ENCODE data around the gene C1orf174. TPM values are rescaled to one million over a fixed set of nuclear protein-coding genes. Genes with fewer than 3 reads are reported as not detected.

Gene C1orf174
- total and polyA plus RNA-seq, 2 donors, result 19.3 to 23.1 TPM

DNA sequence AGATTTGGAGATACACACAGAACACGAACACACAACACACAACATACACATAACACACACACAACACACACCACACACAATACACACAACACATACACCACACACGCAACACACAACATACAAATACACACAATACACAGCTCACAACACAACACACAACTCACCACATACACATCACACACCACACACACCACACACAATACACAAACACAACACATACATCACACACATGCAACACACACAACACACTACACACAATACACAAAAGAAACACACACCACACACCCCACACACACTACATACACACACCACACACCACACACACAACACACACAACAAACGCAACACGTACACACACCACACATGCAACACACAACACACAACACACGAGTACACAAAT lies 29.1 kb upstream of the C1orf174 start:
- Histone ChIP-seq H3K4me3 (ENCODE audit: low read length in 2 of 2) (no peak overlapping the region), H3K4me1 (ENCODE audit: control insufficient read depth in 2 of 2, insufficient read depth in 2 of 2, low read length in 2 of 2) (no peaks in the 10 kb centered on the region), H3K36me3 (ENCODE audit: control insufficient read depth in 2 of 2, insufficient read depth in 2 of 2, low read length in 1 of 2) (no peaks in the 10 kb centered on the region), H3K27me3 (ENCODE audit: control insufficient read depth in 2 of 2, insufficient read depth in 1 of 2, low read length in 1 of 2) (no peaks in the 10 kb centered on the region), H3K27ac (ENCODE audit: low read depth in 1 of 2, low read length in 1 of 2) (no peak overlapping the region), H3K9me3 (ENCODE audit: control insufficient read depth in 2 of 2, insufficient read depth in 1 of 2, low read length in 1 of 2) (no peaks in the 10 kb centered on the region)
- no peak for DNase-seq (ENCODE audit: low read depth in 6 of 9, low spot score in 9 of 9)
- 85% methylated on average over 5 of the region's 5 CpGs for WGBS

DNA sequence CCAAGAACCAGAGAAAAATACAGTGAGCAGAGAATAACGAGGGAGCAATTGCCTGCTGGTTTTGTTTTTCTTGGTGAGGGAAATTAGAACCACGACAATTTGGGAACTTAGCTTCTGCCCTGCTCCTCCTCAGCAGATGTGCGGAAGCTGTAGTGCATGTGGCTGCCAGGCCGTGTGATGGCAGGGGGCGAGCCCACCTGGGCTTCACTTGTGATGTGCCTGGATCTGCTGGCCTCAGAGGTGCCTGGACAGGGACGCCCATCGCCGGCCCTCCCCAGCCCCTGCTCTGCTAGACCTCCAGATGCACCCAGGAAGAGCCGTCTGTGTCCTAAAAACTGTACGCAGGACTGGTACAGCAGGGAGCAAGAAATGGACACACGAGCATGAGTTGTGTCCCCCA lies 28.5 kb upstream of the C1orf174 start:
- Histone ChIP-seq H3K27ac (ENCODE audit: low read depth in 1 of 2, low read length in 1 of 2) (no peak overlapping the region), H3K27me3 (ENCODE audit: control insufficient read depth in 2 of 2, insufficient read depth in 1 of 2, low read length in 1 of 2) (no peaks in the 10 kb centered on the region), H3K4me3 (ENCODE audit: low read length in 2 of 2) (no peak overlapping the region), H3K4me1 (ENCODE audit: control insufficient read depth in 2 of 2, insufficient read depth in 2 of 2, low read length in 2 of 2) (no peaks in the 10 kb centered on the region), H3K9me3 (ENCODE audit: control insufficient read depth in 2 of 2, insufficient read depth in 1 of 2, low read length in 1 of 2) (no peaks in the 10 kb centered on the region), H3K36me3 (ENCODE audit: control insufficient read depth in 2 of 2, insufficient read depth in 2 of 2, low read length in 1 of 2) (no peaks in the 10 kb centered on the region)
- 58% methylated on average over 11 of the region's 11 CpGs for WGBS
- no peak for DNase-seq (ENCODE audit: low read depth in 6 of 9, low spot score in 9 of 9)

DNA sequence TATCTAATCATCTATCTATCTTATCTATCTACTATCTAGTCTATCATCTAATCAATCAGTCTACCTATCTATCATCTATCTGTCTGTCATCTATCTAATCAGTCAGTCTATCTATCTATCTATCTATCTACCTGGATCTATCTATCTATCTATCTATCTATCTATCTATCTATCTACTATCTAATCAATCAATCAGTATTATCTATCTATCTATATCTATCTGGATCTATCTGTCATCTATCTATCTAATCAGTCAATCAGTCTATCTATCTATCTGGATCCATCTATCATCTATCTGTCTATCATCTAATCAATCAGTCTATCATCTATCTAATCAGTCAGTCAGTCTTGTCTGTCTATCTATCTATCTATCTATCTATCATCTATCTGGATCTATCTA lies 26.9 kb upstream of the C1orf174 start:
- H3K4me1 ChIP-seq (ENCODE audit: control insufficient read depth in 2 of 2, insufficient read depth in 2 of 2, low read length in 2 of 2), result no peaks in the 10 kb centered on the region
- H3K4me3 ChIP-seq (ENCODE audit: low read length in 2 of 2), result no peak overlapping the region
- no peak overlapping the region for H3K27ac ChIP-seq (ENCODE audit: low read depth in 1 of 2, low read length in 1 of 2)
- H3K9me3 ChIP-seq (ENCODE audit: control insufficient read depth in 2 of 2, insufficient read depth in 1 of 2, low read length in 1 of 2), result no peaks in the 10 kb centered on the region
- no peak for DNase-seq (ENCODE audit: low read depth in 6 of 9, low spot score in 9 of 9)
- H3K27me3 ChIP-seq (ENCODE audit: control insufficient read depth in 2 of 2, insufficient read depth in 1 of 2, low read length in 1 of 2), result no peaks in the 10 kb centered on the region
- H3K36me3 ChIP-seq (ENCODE audit: control insufficient read depth in 2 of 2, insufficient read depth in 2 of 2, low read length in 1 of 2), result no peaks in the 10 kb centered on the region

DNA sequence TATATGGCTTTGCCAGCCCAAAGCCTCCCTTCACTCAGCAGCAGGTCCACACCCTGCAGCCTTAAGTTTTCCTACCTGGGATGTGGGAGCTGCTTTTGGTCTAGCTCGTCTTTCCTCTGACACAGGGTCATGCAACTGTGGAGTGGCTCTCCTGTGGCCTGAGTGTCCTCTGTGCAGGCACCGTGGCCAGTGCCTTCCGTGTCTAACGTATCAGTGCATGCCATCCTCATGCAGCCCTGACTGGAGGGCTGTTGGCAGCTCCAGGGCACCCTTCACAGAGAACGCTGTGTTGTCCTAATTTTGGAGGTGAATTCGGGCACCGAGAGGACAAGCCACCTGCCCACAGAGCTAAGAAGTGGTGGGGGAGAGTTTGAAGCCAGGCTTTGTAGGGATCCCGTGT lies 25.7 kb upstream of the C1orf174 start:
- Histone ChIP-seq H3K9me3 (ENCODE audit: control insufficient read depth in 2 of 2, insufficient read depth in 1 of 2, low read length in 1 of 2) (no peaks in the 10 kb centered on the region), H3K4me3 (ENCODE audit: low read length in 2 of 2) (no peak overlapping the region), H3K36me3 (ENCODE audit: control insufficient read depth in 2 of 2, insufficient read depth in 2 of 2, low read length in 1 of 2) (no peaks in the 10 kb centered on the region), H3K27me3 (ENCODE audit: control insufficient read depth in 2 of 2, insufficient read depth in 1 of 2, low read length in 1 of 2) (no peaks in the 10 kb centered on the region), H3K4me1 (ENCODE audit: control insufficient read depth in 2 of 2, insufficient read depth in 2 of 2, low read length in 2 of 2) (no peaks in the 10 kb centered on the region), H3K27ac (ENCODE audit: low read depth in 1 of 2, low read length in 1 of 2) (no peak overlapping the region)
- no peak for DNase-seq (ENCODE audit: low read depth in 6 of 9, low spot score in 9 of 9)
- WGBS, result 91% methylated on average over 8 of the region's 8 CpGs

DNA sequence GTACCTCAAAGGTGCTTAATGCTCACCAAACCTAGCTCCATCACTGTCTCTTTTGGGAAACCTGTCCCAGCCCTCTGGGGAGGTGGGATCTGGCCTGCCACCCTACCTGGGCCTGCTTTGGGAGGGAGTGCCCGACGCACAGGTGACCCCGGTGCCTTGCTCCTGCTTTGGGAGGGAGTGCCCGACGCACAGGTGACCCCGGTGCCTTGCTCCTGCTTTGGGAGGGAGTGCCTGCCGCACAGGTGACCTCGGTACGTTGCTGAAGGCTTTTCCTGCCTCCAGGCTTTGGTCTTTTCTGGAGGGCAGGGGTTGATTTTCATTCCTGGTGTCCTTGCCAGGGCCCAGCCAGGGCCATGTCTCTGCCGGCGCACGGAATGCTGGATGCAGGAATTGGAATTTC lies 25.2 kb upstream of the C1orf174 start:
- no peak for DNase-seq (ENCODE audit: low read depth in 6 of 9, low spot score in 9 of 9)
- Histone ChIP-seq H3K4me1 (ENCODE audit: control insufficient read depth in 2 of 2, insufficient read depth in 2 of 2, low read length in 2 of 2) (no peaks in the 10 kb centered on the region), H3K4me3 (ENCODE audit: low read length in 2 of 2) (no peak overlapping the region), H3K36me3 (ENCODE audit: control insufficient read depth in 2 of 2, insufficient read depth in 2 of 2, low read length in 1 of 2) (no peaks in the 10 kb centered on the region), H3K27me3 (ENCODE audit: control insufficient read depth in 2 of 2, insufficient read depth in 1 of 2, low read length in 1 of 2) (no peaks in the 10 kb centered on the region), H3K27ac (ENCODE audit: low read depth in 1 of 2, low read length in 1 of 2) (no peak overlapping the region), H3K9me3 (ENCODE audit: control insufficient read depth in 2 of 2, insufficient read depth in 1 of 2, low read length in 1 of 2) (no peaks in the 10 kb centered on the region)
- WGBS, result 92% methylated on average over 12 of the region's 12 CpGs

DNA sequence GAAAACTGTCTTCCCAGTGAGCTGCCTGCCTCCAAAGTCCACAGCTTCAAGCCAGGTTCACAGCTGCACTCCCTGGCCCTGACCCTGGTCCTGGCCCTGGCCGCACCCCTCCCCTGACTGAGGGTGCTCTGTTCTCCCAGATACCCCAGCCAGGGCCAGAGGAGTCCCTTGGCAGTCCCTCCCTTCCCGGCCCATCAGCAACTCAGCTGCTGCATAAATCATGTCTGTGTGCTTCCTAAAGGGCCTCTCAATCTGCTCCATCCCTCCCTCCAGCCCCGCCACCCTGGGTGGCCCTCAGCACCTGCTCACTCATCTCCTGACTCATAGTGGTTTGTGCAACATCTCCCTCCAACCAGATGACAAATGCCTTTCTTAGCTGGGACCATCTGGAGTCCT lies 24.8 kb upstream of the C1orf174 start:
- H3K4me1 ChIP-seq (ENCODE audit: control insufficient read depth in 2 of 2, insufficient read depth in 2 of 2, low read length in 2 of 2), result no peaks in the 10 kb centered on the region
- no peaks in the 10 kb centered on the region for H3K27me3 ChIP-seq (ENCODE audit: control insufficient read depth in 2 of 2, insufficient read depth in 1 of 2, low read length in 1 of 2)
- H3K4me3 ChIP-seq (ENCODE audit: low read length in 2 of 2), result no peak overlapping the region
- no peaks in the 10 kb centered on the region for H3K36me3 ChIP-seq (ENCODE audit: control insufficient read depth in 2 of 2, insufficient read depth in 2 of 2, low read length in 1 of 2)
- no peak overlapping the region for H3K27ac ChIP-seq (ENCODE audit: low read depth in 1 of 2, low read length in 1 of 2)
- H3K9me3 ChIP-seq (ENCODE audit: control insufficient read depth in 2 of 2, insufficient read depth in 1 of 2, low read length in 1 of 2), result no peaks in the 10 kb centered on the region
- 27% methylated on average over 3 of the region's 3 CpGs for WGBS
- DNase-seq (ENCODE audit: low read depth in 6 of 9, low spot score in 9 of 9), result no peak

DNA sequence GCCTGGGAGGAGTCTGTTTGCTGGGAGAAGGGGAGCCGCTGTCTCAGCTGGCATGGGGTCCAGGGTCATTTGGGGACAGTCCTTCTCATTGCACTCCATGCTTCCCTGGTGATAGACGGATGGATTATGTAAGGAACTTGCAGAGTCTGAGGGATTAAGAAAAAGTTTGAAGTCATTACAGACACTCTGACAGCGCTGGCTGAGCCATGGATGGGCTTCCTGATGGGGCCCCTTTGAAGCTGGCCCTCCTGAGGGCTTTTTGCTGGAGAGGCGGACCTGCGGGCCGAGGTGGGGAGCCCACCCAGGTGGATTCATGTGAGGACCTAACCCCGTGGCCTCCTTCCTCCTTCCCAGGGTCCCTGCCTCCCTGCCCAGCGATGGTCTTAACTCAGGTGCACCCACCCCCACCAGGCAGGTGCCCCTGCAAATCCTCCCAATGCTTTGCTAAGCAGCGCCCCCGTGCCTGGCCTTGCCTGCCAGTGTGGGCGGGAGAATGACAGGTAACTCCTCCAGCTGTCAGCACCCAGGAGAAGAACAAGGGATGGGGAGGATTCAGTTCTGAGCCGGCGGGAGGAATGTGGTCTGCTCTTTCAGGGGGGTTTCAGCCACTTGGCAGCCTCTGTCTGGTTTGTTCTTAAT lies 24.2 kb upstream of the C1orf174 start:
- Histone ChIP-seq H3K4me1 (ENCODE audit: control insufficient read depth in 2 of 2, insufficient read depth in 2 of 2, low read length in 2 of 2) (no peaks in the 10 kb centered on the region), H3K9me3 (ENCODE audit: control insufficient read depth in 2 of 2, insufficient read depth in 1 of 2, low read length in 1 of 2) (no peaks in the 10 kb centered on the region), H3K4me3 (ENCODE audit: low read length in 2 of 2) (no peak overlapping the region), H3K27me3 (ENCODE audit: control insufficient read depth in 2 of 2, insufficient read depth in 1 of 2, low read length in 1 of 2) (no peaks in the 10 kb centered on the region), H3K36me3 (ENCODE audit: control insufficient read depth in 2 of 2, insufficient read depth in 2 of 2, low read length in 1 of 2) (no peaks in the 10 kb centered on the region), H3K27ac (ENCODE audit: low read depth in 1 of 2, low read length in 1 of 2) (no peak overlapping the region)
- no peak for DNase-seq (ENCODE audit: low read depth in 6 of 9, low spot score in 9 of 9)
- 72% methylated on average over 13 of the region's 13 CpGs for WGBS

DNA sequence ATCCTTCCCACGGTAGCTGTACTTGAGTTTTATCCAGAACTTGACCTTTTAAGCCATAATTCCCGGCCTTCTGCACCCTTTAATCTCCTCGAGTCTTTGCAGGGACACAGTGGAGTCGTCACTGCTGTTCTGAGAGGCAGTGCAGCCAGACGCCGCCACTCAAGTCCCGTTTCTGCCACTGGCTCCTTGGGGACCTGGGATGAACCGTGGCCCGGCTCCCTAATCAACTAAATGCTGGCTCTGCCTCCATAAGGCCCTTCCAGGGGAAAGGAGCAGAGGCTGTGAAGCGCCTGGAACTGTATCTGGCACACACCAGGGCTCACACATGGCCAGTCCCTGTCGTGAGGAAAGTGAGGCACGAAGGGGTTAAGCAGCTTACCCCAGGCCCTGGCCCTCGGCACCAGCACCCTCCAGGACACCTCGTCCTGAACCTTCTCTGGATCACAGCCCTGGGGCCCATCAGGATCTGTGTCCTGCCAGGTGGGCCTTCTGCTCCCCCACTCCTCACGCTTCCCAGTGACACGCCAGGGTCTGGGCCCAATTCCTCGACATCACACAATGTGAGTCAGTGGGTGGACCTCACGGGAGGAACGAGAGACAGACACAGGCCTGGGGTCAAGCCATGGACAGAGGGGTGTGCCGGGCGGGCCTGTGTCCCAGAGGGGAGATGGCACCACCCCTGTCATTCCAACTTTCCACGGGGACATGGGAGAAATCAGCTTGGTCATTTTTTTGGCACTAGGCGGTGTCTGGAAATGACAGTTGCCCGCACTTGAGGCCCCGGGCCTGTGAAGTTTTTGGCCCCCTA lies 23.5 kb upstream of the C1orf174 start:
- Histone ChIP-seq H3K36me3 (ENCODE audit: control insufficient read depth in 2 of 2, insufficient read depth in 2 of 2, low read length in 1 of 2) (no peaks in the 10 kb centered on the region), H3K9me3 (ENCODE audit: control insufficient read depth in 2 of 2, insufficient read depth in 1 of 2, low read length in 1 of 2) (no peaks in the 10 kb centered on the region), H3K4me1 (ENCODE audit: control insufficient read depth in 2 of 2, insufficient read depth in 2 of 2, low read length in 2 of 2) (no peaks in the 10 kb centered on the region), H3K4me3 (ENCODE audit: low read length in 2 of 2) (no peak overlapping the region), H3K27me3 (ENCODE audit: control insufficient read depth in 2 of 2, insufficient read depth in 1 of 2, low read length in 1 of 2) (no peaks in the 10 kb centered on the region), H3K27ac (ENCODE audit: low read depth in 1 of 2, low read length in 1 of 2) (no peak overlapping the region)
- no peak for DNase-seq (ENCODE audit: low read depth in 6 of 9, low spot score in 9 of 9)
- WGBS, result 93% methylated on average over 25 of the region's 25 CpGs

DNA sequence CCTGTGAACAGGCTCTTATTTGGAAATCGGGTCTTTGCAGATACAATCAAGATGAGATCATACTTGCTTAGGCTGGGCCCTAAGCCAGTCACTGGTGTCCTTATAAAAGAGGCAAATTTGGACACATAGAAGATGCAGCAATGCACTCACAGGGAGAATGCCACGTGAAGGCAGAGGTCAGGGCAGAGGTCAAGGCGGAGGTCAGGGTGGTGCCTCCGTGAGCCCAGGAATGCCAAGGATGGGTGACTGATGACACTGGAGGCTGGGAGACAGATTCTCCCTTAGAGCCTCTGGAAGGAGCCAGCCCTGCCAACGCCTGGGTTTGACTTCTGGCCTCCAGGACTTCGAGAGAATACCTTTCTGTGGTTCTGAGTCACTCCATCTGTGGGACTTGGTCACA lies 22.8 kb upstream of the C1orf174 start:
- no peaks in the 10 kb centered on the region for H3K27me3 ChIP-seq (ENCODE audit: control insufficient read depth in 2 of 2, insufficient read depth in 1 of 2, low read length in 1 of 2)
- no peak for DNase-seq (ENCODE audit: low read depth in 6 of 9, low spot score in 9 of 9)
- no peaks in the 10 kb centered on the region for H3K9me3 ChIP-seq (ENCODE audit: control insufficient read depth in 2 of 2, insufficient read depth in 1 of 2, low read length in 1 of 2)
- no peak overlapping the region for H3K4me3 ChIP-seq (ENCODE audit: low read length in 2 of 2)
- H3K27ac ChIP-seq (ENCODE audit: low read depth in 1 of 2, low read length in 1 of 2), result no peak overlapping the region
- no peaks in the 10 kb centered on the region for H3K36me3 ChIP-seq (ENCODE audit: control insufficient read depth in 2 of 2, insufficient read depth in 2 of 2, low read length in 1 of 2)
- no peaks in the 10 kb centered on the region for H3K4me1 ChIP-seq (ENCODE audit: control insufficient read depth in 2 of 2, insufficient read depth in 2 of 2, low read length in 2 of 2)
- 91% methylated on average over 6 of the region's 6 CpGs for WGBS

All from thymus (tissue), 11 donors.